Measurements from ENCODE around the gene WAPL.

DNA sequence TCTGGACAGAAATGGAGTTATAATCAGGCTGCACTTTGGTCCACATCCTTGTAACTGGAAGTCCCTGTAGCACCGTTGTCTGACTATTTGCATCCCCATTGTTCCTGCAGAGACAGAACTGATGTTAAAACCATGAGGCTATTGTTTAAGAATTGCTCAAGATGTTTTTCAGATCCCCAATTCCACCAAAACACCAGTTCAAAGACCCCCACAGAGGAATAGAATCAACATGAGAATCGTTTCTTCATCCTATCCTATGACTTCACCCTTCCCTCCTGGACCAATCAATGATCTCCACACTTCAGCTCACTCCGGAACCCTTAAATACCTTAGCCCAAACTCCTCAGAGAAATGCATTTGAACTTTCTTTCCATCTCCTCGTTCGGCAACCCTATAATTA is 97.9 kb downstream of the WAPL start:
- TF ChIP-seq POLR2A (IDR thresholded peaks at IDR 0.05) = no peak
- TF ChIP-seq, protein P1, sequence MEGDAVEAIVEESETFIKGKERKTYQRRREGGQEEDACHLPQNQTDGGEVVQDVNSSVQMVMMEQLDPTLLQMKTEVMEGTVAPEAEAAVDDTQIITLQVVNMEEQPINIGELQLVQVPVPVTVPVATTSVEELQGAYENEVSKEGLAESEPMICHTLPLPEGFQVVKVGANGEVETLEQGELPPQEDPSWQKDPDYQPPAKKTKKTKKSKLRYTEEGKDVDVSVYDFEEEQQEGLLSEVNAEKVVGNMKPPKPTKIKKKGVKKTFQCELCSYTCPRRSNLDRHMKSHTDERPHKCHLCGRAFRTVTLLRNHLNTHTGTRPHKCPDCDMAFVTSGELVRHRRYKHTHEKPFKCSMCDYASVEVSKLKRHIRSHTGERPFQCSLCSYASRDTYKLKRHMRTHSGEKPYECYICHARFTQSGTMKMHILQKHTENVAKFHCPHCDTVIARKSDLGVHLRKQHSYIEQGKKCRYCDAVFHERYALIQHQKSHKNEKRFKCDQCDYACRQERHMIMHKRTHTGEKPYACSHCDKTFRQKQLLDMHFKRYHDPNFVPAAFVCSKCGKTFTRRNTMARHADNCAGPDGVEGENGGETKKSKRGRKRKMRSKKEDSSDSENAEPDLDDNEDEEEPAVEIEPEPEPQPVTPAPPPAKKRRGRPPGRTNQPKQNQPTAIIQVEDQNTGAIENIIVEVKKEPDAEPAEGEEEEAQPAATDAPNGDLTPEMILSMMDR (IDR thresholded peaks at IDR 0.05) = no peak

Measured in right lobe of liver (tissue), 4 donors.